WI38 (cell line): ENCODE data around the gene DCTN4.

Experiments used
- H3K4me3 ChIP-seq: 2 replicates; pipeline ENCODE4 v1.5.1; 2011; ENCODE audit warnings: low read depth, mild to moderate bottlenecking, control low read depth, low read length
- TF ChIP-seq, protein P1 (sequence below): IDR thresholded peaks from 2 replicates; pipeline ENCODE4 v1.5.1; 2012; ENCODE audit warnings: low read depth, mild to moderate bottlenecking, control low read depth, low read length

The DCTN4 gene

DNA sequence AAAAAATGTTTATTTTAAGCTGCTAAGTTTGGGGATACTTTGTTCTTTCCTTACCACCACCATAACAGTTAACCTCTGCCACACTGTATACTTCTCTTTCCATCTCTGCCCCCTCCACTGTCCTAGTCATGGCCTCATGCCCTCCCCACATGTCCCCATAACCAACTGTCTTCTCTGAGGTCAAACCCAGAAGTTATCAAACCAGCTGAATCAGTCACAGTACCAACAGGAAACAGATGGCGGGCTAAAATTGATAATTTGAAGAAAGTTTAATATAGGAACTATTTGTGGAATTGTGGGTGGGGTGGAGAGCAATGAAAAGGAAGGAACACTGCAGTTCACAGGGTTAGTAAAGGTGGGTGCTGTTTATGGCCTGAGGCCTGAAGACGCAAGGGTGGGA lies 5.7 kb upstream of the DCTN4 start:
- TF ChIP-seq, protein P1, sequence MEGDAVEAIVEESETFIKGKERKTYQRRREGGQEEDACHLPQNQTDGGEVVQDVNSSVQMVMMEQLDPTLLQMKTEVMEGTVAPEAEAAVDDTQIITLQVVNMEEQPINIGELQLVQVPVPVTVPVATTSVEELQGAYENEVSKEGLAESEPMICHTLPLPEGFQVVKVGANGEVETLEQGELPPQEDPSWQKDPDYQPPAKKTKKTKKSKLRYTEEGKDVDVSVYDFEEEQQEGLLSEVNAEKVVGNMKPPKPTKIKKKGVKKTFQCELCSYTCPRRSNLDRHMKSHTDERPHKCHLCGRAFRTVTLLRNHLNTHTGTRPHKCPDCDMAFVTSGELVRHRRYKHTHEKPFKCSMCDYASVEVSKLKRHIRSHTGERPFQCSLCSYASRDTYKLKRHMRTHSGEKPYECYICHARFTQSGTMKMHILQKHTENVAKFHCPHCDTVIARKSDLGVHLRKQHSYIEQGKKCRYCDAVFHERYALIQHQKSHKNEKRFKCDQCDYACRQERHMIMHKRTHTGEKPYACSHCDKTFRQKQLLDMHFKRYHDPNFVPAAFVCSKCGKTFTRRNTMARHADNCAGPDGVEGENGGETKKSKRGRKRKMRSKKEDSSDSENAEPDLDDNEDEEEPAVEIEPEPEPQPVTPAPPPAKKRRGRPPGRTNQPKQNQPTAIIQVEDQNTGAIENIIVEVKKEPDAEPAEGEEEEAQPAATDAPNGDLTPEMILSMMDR: no peak
- H3K4me3 ChIP-seq: no peak overlapping the region

DNA sequence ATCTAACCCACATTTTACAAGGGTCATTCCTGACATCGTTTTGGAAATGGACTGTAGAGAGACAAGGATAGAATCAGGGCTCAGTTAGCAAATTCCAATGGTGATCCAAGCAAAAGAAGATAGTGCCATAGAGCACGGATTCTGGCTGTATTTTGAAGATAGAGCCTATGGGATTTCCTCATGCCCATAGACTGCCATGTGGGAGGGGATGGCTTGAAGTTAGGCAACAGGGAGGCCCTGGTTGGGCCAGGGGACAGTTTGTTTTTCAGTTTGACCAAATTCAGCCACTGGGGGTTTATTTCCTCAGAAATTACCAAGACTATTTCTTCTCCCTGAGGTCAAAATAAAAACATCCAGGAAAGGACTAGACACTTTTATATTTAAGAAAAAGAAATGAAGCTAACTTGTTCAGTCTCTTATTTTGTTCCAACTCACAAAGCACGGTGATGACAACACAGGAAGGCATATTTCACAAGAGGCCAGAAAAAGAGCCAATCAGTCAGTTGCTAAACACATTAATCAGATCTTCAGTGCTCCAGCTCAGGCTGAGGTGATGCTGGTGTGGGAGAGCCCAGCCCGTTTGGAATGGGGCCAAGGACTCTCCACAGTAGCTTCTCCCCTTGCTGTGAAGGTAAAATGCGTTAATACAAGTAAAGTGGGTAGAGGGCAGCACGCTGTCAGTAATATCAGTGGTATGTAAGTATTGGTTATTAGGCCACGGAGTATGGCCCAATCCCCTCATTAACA lies 4.4 kb upstream of the DCTN4 start:
- H3K4me3 ChIP-seq: no peak overlapping the region
- TF ChIP-seq, protein P1: no peak

DNA sequence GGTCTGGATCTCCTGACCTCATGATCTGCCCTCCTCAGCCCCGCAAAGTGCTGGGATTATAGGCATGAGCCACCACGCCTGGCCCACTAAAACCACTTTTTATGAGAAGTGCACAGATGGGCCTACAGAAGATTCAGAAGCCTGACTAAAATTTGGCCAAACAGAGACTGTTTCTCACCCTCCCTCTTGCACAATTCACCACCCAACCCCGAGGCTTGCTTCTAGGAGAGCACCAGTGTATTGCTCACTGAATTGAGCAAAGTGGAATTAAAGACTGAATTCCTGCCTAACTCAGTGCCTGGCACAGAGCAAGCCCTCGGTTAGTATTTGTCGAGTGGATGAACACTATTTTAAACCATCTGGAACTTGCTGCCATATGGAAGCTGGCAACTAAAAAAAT lies 3.4 kb upstream of the DCTN4 start:
- no peak overlapping the region for H3K4me3 ChIP-seq
- TF ChIP-seq, protein P1: no peak

DNA sequence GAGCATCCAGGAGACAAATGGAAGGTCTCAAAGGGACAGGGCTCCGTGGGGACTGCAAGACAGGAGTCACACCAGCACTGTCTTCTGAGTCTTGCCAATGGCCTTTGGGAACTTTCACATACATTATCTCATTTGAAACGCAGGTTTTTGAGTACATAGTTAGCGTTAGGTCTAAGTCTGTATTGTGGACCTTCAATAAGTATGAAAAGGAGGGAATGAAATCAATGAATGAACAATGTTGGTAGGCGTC lies 442 bp upstream of the DCTN4 start:
- TF ChIP-seq, protein P1: no peak
- H3K4me3 ChIP-seq: peak overlapping the region; percentile 76

DNA sequence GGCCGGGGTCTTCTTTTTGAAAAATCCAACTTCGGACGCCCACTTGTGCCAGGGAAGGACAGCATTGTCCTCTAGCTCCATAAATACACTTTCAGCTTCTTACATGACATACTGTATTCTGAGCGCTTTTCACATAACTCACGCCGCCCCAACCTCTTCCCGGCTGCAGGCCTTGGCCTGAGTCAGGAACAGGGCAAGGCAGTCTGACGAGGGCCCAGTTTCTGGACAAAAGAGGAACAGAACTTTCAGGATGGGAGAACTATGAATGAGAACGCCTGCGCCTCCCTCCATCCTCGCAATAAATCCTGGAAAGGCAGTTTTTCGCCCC lies 650 bp downstream of the DCTN4 start:
- peak overlapping the region; percentile 76 for H3K4me3 ChIP-seq
- TF ChIP-seq, protein P1: no peak

DNA sequence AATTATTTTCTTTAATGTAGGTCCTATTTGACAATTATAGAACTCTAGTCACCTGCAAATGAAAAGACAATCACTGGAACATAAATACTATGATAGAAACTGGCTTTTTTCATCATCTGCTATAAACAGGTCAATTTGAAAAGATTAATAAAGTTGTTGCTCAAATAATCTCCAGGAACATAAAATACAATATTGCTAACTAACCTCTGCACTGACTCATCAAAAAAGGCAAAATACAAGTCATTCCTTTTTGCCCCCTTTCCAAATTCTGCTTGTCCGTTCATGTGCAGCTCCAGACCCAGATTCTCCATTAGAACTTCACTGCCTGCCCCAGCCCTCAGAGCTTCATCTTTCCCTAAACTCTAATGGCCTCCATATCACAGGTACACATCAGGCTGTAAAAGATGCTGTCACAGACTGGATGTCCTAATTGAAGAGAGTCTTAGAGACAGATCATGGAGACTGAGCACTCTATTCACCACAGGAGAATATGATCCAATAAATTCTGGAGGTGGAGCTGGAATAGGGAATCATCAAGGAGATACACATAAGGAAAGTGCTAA lies 1.6 kb downstream of the DCTN4 start:
- TF ChIP-seq, protein P1: no peak
- H3K4me3 ChIP-seq: peak overlapping the region; percentile 76

DNA sequence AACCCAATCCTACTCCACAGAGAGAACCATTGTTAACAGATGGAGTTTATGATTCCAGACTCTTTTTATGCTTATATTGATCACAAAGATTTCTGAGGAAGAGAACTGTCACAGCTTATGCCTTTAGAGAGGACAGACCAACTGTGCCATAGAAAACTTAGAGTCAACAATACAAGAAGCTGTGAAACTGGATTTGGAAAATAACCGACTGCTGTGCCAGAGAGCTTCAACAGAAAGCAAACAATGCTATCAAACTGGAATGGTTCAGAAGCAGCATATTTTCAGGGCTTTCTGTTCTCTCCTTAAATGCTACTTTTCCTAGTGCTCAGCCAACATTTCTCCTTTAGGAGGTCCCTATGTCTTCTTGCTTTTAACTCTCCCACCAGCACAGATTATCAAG lies 5.0 kb downstream of the DCTN4 start:
- TF ChIP-seq, protein P1: no peak
- no peak overlapping the region for H3K4me3 ChIP-seq
